Progenitor cell of endocrine pancreas (in vitro differentiated cells): ENCODE measurements around the gene AK4. TPM values are rescaled to one million over a fixed set of nuclear protein-coding genes. Genes with fewer than 3 reads are reported as not detected.

Experiments
- DNase-seq: peaks from one replicate; pipeline ENCODE4 v3.0.0; 2021; ENCODE audit warnings: low spot score; ENCODE audit not compliant: unreplicated experiment
- H3K27ac Mint-ChIP-seq: 2 replicates; pipeline ENCODE4 v1.8.0; 2021; ENCODE audit warnings: mild to moderate bottlenecking, moderate library complexity, mixed read lengths
- H3K27me3 Mint-ChIP-seq: 2 replicates; pipeline ENCODE4 v1.8.0; 2021; ENCODE audit warnings: mixed read lengths
- H3K36me3 Mint-ChIP-seq: 2 replicates; pipeline ENCODE4 v1.8.0; 2022; ENCODE audit warnings: mixed read lengths; ENCODE audit not compliant: insufficient read depth
- H3K4me1 Mint-ChIP-seq: 2 replicates; pipeline ENCODE4 v1.8.0; 2021; ENCODE audit warnings: low read depth, mixed read lengths
- H3K4me3 Mint-ChIP-seq: 2 replicates; pipeline ENCODE4 v1.8.0; 2021; ENCODE audit warnings: low read depth, mild to moderate bottlenecking, moderate library complexity, mixed read lengths
- H3K9me3 Mint-ChIP-seq: 2 replicates; pipeline ENCODE4 v1.8.0; 2021; ENCODE audit warnings: low read depth, mixed read lengths
- CTCF ChIP-seq: fragments of 200-600 bp; sonication (generic); IDR thresholded peaks from one replicate; pipeline ENCODE4 v1.5.0; 2021; ENCODE audit warnings: antibody characterized with exemption, mild to moderate bottlenecking; ENCODE audit not compliant: unreplicated experiment
- total RNA-seq: library from RNA; stranded (reverse); gene quantifications from 2 replicates; pipeline ENCODE4 v1.2.1, GENCODE V29; 2021

AK4 gene
- total RNA-seq, 1 donor from 2014 or later, result 12.6 TPM

DNA sequence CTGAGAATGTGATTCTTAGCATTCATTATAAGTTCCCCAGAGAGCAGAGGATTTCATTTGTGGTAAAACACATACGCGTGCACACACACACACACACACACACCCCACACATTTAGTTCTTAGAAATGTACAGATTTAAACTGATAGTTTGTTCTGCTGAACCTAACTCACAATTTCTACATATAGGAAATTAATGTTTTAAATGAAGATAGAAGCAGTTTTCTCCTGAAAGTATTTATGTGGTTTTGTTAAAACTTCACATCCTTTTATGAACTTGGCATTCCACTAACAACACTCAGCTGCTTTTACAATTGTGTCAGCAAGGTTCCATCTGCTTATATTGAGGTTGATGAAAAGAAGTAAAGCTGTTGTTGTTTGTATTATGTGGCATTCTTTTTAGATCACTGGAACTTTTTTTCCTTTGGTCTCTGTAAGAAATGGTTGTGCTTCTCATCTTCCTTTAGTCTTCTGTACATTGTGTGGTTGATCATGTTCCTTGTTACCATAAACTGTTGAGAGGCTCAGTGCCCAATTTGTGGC, 41.6 kb downstream of the AK4 start:
- Mint-ChIP-seq H3K9me3 (peaks cover 6% of the 10 kb centered on the region), H3K27ac (peak overlapping the region; percentile 39), H3K4me3 (no peak overlapping the region), H3K4me1 (no peaks in the 10 kb centered on the region), H3K27me3 (no peaks in the 10 kb centered on the region), H3K36me3 (peaks cover 8% of the 10 kb centered on the region)
- TF ChIP-seq CTCF, result no peak
- DNase-seq, result no peak

DNA sequence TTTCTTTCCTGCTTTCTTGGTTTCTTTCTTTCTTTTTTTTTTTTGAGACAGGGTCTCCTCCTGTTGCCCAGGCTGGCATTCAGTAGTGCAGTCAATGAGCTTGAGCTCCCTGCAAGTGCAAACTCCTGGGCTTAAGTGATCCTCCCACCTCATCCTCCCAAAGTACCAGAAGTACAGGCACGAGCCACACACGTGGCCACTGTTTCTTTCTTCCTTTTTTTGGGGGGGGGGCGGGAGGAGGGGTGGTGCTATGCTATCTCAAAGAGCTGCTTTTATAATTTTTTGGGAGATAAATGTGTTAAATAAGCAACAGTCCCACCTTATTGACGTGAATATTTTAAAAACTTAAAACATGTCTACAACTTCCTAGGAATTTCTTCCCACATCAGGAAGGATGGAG, 42.2 kb downstream of the AK4 start:
- TF ChIP-seq CTCF, result no peak
- no peak overlapping the region for H3K4me3 Mint-ChIP-seq
- H3K4me1 Mint-ChIP-seq, result no peaks in the 10 kb centered on the region
- peaks cover 8% of the 10 kb centered on the region for H3K36me3 Mint-ChIP-seq
- no peak overlapping the region for H3K27ac Mint-ChIP-seq
- H3K27me3 Mint-ChIP-seq, result no peaks in the 10 kb centered on the region
- no peak for DNase-seq
- peaks cover 6% of the 10 kb centered on the region for H3K9me3 Mint-ChIP-seq

GRCh38 chr1:65193129-65193695, 45.2 kb downstream of the AK4 start:
- H3K36me3 Mint-ChIP-seq, result peaks cover 9% of the 10 kb centered on the region
- DNase-seq, result no peak
- peaks cover 5% of the 10 kb centered on the region for H3K4me1 Mint-ChIP-seq
- H3K9me3 Mint-ChIP-seq, result peaks cover 6% of the 10 kb centered on the region
- no peak for TF ChIP-seq CTCF
- no peak overlapping the region for H3K4me3 Mint-ChIP-seq
- H3K27ac Mint-ChIP-seq, result no peak overlapping the region
- no peaks in the 10 kb centered on the region for H3K27me3 Mint-ChIP-seq

GRCh38 chr1:65195495-65196417, 47.8 kb downstream of the AK4 start:
- DNase-seq, result no peak
- Mint-ChIP-seq H3K9me3 (peaks cover 6% of the 10 kb centered on the region), H3K36me3 (peaks cover 9% of the 10 kb centered on the region), H3K4me3 (no peak overlapping the region), H3K27me3 (no peaks in the 10 kb centered on the region), H3K27ac (no peak overlapping the region), H3K4me1 (peaks cover 5% of the 10 kb centered on the region)
- no peak for TF ChIP-seq CTCF

- no peaks in the 10 kb centered on the region for H3K27me3 Mint-ChIP-seq
- H3K36me3 Mint-ChIP-seq, result peaks cover 3% of the 10 kb centered on the region
- H3K27ac Mint-ChIP-seq, result no peak overlapping the region
- TF ChIP-seq CTCF, result no peak
- no peak overlapping the region for H3K4me3 Mint-ChIP-seq
- no peaks in the 10 kb centered on the region for H3K9me3 Mint-ChIP-seq
- H3K4me1 Mint-ChIP-seq, result peaks cover 10% of the 10 kb centered on the region
- DNase-seq, result no peak
Observed at GRCh38 chr1:65196926-65197325, 48.9 kb downstream of the AK4 start.
